LHCN-M2 (cell line): ENCODE measurements around the gene CORO7. TPM values are rescaled to one million over a fixed set of nuclear protein-coding genes. Genes with fewer than 3 reads are reported as not detected.
A peak's percentile ranks its signal among the peaks of the same experiment; 100 is the strongest.

Experiments
- DNase-seq: peaks from one replicate; pipeline ENCODE4 v3.0.0-alpha.2; 2012; ENCODE audit warnings: low read depth
- polyA plus RNA-seq: library from polyadenylated mRNA; unstranded; fragments of >200 nt; gene quantifications from one replicate; pipeline ENCODE4 v1.2.1, GENCODE V29; 2012; ENCODE audit warnings: missing spikeins
- total RNA-seq: library from RNA; depleted of rRNA; stranded (reverse); fragments of >200 nt; gene quantifications from 2 replicates; pipeline ENCODE4 v1.2.3, GENCODE V29; 2014; rRNA removed

The CORO7 gene
- 23.7 and 34.8 TPM in 2 replicates for total RNA-seq
- 14.7 TPM for polyA plus RNA-seq

DNA sequence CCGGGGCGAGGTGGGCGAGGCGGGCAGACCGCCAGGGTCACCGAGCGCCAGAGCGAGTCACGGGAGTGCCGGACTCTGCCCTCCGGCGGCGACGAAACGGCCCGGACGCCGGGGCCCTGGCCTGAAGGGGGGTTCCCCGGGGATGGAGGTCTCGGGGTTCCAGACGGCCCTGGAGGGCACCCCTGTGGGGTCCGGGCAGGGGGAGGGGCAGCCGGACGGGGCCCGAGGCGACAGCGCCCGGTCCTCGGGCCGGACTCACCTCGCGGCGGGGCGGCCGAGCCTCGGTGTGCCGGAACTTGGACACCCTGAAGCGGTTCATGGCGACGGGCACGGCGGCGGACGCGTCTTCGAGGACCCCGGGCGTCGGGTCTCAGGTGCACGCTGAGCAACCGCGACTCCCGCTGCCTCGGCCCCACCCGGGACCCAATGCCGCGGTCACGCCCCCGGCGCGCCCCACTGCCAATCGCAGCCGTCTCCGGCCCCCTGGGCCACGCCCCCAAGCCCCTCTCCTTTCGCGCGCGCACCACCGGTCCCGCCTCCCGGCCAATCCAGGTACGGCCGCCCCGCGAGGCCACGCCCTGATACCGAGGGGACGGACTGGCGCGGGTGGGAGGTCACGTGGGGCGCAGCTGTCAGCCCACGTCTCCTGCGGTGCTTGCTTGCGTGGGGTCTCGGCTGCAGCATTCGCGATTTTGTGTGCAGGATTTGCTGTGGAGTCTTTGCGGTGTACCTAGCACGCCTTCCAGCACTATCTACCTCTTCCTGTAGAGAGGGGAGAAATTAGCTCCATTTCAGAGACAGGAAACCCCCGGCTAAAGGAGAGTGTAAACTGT, at the start of gene CORO7:
CORO7 (minus strand) TSS at position 397 of the 833 bp plus-strand sequence; CDS start at position 319, 78 bp downstream.
- DNase-seq, result peak; percentile 88

DNA sequence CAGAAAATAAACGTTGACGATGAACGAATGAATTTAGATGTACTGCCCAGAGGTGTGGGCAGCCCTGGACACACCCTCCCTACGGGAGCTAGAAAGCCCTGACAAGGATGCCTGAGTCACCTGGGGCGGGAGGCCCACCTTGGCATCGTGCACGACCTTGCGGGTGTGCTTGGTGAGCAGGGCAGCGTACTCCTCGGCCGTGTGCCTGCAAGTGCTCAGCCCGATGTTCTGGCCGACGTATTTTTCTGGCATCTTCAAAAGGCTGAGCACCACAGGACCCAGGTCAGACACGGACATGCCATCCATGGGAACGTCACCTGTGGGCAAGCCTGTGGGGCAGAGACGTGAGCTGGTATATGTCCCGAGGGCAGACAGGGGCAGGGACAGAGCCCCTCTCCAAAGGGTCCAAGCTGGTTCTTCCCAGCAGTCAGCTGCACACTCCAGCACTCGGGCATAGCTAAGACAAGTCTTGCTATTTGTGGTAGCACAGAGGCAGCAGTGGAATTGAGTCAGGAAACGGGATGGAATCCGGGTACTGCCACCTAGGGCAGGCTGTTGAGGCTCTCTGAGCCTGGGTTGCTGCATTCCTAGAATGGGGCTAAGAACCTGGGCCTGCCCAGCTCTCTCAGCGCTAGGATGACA, 47.2 kb upstream of the CORO7 start:
- DNase-seq, result no peak

DNA sequence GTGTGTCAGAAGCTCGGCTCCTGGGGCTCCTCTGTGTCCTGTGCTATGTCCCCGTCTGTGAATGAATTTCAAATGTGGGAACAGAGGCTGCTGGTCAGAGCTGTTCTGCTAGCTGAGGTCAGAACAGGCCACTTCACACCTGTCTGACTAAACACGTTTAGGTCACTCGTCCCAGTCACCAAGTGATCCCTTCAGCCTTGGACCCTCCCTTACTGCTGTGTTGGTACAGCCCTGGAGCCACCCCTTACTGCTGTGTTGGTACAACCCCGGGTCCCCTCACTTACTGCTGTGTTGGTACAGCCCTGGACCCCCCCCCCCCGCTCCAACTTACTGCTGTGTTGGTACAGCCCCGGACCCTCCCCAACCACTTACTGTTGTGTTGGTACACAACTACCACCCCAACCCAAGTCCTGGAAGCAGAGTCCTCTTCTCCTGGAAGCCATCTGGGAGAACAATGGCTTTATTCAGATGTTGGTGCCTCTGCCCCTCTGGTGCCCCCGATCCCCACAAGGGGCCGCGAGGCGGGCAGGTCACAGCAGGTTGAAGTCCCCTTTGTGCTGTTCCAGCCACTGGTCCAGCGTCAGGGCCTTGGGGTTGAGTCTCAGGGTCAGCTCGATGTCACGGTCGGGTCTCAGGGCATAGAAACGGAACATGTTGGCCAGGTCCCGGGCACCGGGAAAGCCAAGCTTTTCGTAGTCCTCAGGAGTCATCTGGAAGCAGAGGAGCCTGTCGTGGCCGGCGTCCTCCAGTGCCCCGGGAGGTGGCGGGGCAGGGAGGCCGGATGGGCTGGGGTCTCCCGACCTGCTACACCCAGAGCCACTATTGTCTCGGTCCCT, 45.1 kb upstream of the CORO7 start:
- DNase-seq, result no peak

DNA sequence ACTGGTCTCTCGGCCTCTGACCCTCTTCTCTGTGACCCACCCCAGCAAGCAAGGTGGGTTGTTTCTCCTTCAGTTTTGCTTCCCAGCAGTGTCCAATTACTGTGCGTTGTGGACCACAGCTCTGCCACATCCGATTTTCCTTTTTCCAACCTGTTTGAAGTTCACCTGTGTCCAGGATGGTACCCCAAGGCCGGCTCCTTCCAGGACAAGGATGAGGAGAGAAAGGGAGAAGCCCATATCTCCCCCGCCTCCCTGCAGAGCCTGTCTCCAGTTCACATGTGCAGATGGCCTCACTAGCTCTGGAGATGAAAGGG, 44.5 kb upstream of the CORO7 start:
- no peak for DNase-seq

DNA sequence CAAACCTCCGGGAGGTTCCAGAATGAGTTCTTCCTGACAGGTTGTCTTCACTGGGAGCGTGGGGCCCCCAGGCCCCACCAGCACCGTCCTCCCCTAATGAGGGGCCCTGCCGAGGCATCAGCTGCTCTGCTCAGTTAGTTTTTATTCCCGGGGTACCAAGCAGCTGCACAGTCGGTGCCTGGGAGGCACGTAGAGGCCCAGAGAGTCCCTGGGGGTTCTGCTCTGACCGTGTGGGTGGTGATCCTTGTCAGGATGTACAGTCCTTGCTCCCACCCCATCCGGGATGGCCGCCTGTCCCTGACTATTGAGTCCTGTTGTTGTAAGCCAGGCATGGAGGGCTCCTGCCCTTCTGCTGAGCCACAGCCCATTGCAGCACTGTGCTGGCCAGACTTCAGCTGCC, 39.6 kb upstream of the CORO7 start:
- no peak for DNase-seq

DNA sequence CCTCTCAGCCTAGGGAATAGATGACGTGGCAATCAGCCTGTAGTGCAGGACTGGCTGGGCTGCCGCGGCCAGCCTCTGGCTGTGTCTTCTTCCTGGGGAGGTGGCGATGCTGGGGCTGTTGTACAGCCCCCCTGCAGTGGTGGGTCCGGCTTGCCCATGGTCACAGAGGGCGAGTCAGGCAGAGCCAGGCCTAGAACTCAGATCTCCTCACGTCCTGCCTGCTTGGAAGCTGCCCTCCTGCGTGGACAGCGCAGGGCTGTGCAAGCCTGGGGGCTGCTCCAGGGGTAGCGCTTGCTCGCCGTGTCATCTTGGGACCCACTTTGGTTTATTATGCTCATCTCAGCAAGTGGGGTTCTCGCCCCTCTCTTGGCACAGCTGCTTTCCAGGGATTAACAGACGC, 38.7 kb upstream of the CORO7 start:
- DNase-seq, result no peak

DNA sequence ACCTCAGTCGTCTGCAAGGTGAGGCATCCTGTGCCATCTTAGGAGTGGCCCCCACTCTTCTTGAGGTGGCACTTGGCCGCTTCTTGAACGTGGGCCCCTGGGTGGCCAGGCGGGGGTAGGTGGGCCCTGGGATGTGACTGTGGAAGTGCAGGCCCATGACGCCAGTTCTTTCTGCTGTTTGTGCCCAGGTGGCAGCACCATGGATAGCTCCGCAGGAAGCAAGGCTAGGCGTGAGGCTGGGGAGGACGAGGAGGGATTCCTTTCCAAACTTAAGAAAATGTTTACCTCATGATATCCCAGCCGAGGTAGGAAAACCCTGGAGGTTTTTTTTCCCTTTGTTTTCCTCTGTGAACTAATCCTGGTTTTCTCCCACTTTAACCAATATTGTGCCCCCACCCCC, 38.2 kb upstream of the CORO7 start:
- DNase-seq, result no peak

DNA sequence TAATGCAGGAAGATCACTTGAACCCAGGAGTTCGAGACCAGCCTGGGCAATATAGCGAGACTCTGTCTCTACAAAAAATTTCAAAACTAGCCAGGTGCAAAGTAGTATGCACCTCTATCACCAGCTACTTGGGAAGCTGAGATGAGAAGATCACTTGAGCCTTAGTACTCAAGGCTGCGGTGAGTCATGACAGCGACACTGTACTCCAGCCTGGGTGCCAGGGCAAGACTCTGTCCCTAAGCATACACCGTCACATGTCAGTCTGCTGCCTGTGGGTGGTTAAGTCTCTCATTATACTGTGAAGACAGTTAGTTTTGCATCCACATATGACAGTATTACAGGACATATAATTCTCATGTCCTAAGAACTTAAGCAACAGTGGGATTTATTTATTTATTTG, 36.3 kb upstream of the CORO7 start:
- no peak for DNase-seq

DNA sequence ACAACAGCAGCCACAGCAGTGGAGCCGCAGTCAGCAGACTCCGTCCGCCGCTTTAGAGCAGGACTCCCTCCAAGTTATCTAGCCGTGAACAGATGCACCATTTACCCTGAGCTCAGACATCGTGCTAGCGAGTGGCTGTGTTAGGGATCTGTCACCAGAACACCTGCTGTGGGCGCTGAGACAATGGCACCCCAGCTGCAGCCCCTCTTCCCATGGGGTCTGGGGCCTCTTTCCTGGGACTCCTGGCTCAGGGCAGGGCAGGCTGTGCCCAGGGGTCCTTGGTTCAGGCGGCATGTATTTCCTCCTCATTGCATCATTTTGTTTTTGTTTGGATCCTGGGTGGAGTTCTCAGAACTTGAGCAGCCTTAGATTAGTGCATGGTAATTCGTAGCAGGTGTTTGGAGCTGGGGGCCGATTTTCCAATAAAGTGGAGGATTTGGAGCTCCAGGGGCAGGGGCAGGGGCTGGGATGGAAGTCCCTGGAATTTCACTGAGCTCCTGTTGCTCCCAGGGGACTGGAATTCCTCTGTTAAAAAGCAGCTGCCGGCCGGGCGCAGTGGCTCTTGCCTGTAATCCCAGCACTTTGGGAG, 34.6 kb upstream of the CORO7 start:
- no peak for DNase-seq

DNA sequence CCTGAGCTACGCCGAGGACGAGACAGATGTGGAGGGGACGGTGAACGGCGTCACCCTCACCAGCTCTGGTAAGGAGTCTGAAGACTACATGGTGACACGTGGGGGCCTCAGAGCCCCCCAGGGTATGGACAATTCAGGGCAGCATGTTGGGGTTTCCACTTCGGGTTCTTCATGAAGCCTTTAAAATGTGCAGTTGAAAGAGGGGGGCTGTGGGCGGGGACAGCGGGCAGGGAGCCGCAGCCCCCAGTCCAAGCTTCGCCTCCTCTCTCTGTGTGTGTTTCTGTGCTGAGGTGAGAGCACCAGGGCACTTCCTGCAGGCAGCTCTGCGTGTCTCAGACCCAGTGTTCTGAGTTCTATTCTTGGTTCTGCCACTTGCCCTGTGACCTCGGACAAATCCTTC, 34.0 kb upstream of the CORO7 start:
- no peak for DNase-seq

DNA sequence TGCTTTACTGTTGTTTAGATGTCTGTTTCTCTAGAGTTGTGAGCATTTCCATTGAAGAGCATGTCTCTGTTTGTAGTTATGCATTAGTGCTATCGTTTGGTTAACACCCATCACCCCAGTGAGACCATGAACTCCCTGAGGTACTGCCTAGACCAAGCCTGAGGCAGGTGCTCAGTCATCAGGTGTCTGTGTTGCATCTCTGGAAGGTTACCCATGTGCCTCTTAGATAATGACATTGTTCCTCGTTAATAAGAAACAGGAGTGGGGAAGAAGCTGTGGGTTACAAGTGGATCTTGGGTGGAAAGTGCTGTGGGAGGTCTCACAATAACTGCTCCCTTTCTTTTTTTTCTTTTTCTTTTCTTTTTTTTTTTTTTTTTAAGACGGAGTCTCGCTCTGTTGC, 27.6 kb upstream of the CORO7 start:
- no peak for DNase-seq

DNA sequence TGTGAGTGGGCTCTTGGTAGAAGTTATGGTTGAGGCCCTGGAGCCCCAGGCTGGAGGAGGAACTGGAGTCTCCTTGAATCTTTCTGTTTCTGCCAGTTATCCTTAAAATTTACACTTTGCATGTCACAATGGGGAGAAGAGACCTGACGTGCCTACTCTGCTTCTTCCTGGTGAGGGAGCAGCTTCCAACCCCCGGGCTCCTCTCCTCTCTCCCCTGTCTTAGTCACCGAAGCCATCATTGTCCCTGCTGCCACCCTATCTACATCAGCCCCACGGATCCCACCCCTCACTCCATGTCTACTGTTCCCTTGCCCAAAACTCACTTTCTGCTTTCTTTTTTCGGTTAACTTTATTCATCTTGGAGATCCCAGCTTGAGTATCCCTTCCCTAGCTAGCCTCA, 26.9 kb upstream of the CORO7 start:
- DNase-seq, result no peak

DNA sequence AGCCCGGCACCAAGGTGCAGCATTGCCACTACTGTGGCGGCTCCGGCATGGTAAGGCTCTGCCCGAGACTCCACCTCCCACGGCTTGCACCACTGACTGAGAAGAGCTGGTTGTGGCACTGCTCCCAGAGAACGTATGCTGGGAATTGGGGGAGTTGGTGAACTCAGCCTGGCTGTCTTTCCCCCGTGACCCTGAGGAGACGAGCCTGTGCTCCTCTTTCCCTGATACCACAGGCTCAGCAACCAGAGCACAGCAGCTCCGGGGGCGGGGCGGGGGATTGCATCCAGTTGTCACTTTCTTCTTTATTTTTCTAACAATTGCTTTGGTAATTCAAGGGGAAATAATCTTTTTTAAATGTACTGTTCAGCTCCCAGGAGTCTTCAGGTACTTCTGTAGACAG, 26.0 kb upstream of the CORO7 start:
- no peak for DNase-seq

DNA sequence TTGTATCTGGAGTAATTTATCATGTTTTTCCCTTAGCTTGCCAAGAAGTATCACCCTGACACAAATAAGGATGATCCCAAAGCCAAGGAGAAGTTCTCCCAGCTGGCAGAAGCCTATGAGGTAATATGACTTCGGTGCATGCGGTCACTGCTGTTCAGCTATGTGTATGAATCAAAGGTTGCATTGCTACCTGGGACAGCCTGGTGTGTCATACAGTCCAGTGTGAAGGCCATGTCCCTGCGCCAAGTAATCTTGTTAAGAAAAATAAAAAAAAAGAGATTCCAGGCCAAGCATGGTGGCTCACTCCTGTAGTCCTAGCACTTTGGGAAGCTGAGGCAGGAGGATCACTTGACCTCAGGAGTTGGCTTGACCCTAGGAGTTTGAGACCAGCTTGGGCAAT, 21.0 kb upstream of the CORO7 start:
- no peak for DNase-seq

DNA sequence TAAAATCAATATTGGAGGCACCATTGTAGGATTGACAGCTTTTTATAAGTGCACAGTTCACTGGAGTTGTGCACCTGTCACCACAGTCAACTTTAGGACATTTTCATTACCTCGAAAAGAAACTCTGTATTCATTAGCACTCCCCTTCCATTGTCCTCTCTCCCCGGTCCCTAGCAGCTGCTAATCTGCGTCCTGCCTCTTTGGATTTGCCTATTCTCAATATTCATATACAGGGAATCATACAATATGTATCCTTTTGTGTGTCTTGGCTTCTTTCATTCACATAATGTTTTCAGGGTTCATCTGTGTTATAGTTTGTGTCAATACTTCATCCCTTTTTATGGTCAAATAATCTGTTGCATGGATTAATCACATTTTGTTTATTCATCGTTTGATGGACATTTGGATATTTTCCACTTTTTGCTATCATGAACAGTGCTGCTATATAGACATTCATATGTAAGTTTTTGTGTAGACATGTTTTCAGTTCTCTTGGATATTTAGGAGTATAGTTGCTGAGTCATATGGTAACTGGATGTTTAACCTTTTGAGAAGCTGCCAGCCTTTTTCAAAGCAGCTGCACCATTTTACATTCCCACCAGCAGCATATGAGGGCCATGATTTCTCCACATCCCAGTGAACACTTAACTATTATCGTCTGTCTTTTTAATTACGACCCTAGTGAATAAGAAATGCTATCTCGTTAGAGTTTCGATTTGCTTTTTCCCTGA, 19.1 kb upstream of the CORO7 start:
- peak; percentile 34 for DNase-seq

DNA sequence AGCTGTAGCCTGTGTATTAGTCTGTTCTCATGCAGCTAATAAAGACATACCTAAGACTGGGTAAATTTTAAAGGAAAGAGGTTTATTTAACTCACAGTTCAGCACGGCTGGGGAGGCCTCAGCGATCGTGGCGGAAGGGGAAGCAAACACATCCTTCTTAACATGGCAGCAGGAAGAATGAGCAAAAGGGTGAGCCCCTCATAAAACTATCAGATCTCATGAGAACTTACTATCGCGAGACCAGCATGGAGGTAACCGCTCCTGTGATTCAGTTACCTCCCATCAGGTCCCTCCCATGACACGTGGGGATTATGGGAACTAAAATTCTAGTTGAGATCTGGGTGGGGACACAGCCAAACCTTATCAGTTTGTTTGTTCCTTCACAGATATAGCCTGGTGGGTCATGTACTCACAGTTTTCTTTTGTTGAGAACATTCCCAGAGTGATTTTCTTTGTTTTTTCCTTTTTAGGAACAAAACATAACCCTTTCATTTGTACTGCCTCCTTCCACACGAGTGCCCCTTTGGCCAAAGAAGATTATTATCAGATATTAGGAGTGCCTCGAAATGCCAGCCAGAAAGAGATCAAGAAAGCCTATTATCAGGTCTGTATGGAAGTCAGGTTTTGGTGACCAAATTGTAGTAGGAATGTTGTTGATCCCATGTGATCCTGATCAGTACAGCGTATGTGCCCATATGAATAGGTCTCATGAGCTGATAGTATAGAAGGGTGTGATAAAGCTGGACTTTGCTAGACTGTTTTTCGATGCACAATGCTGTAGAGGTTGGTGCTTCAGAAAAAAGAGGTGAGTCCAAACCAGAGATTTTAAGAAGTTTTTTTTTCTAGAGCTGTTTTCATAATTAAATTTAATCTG, 17.8 kb upstream of the CORO7 start:
- no peak for DNase-seq

DNA sequence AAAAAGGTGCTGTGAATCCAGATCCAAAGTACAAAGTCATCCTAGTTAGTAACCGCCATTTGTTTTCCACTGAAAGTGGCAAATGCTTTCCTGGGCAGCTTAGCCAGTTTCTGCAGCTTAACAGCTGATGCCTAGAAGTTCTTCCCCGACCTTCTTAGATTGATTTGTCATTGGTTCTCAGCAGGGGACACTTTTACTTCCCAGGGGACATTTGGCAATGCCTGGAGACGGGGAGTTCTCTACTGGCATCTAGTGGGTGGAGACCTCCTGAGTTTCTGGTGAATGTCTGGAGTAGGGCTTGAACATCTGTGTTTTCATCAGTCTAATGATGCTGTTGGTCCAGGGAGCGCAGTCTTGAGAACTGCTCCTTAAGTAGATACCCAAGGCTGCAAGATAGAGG, 16.8 kb upstream of the CORO7 start:
- no peak for DNase-seq

DNA sequence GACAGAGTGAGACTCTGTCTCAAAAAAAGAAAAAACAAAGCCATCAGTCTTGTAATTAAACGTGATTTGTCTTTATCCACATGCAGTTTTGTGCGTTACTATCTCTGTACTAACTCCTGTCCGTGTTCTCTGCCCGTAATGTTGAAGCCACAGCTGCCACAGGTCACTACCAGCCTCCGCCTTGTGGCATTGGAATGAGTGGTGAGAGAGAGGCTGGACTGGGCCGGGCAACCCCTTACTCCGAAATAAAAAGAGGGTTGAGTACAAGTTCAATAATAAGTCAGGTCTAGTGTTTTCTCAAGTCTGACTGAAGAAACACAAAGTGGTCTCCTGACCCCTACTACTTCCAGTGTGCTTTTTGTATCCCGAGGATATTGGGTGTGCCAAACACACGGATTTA, 14.6 kb upstream of the CORO7 start:
- DNase-seq, result no peak

DNA sequence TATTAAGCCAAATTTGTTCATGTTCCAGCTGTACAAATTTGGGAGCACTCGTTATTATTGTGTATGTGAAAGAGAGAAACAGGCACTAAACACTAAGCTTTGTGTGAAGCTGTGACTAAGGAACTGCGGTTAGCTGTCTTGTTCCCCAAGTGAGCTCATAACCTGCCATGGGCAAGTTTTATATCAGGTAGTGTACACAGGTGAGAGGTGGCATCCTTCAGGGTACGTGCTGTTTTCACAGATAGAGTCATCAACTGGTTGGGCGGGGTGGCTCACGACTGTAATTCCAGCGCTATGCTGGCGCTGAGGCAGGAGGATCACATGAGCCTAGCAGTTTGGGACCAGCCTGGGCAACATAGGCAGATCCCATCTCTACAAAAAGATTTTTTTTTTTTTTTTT, 12.1 kb upstream of the CORO7 start:
- no peak for DNase-seq

DNA sequence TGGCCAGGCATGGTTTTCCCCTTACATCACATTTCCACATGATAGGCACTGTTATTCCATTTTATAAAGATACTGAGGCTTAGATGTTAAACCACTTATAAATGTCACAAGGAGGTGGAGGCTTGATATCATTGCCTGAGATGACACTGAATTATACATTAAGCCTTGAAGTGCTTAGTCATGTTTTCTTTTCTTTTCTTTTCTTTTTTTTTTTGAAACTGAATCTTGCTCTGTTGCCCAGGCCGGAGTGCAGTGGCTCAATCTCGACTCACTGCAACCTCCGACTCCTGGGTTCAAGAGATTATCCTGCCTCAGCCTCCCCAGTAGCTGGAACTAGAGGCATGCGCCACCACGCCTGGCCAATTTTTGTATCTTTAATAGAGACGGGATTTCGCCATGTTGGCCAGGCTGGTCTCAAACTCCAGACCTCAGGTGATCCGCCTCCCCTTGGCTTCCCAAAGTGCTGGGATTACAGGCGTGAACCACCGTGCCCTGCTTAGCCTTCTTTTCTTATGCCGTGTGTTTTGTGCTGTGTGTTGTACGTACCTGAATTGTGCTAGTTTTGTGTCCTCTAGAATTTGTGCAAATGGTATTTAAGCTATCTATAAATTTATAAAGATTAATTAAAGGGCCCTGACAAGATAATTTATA, 10.5 kb upstream of the CORO7 start:
- no peak for DNase-seq
